GM23338 (cell line): ENCODE measurements around the gene IL23R. TPM values are rescaled to one million over a fixed set of nuclear protein-coding genes. Genes with fewer than 3 reads are reported as not detected.

Source experiments
- ATAC-seq: fragments of 200-7000 bp; cut with Tn5 transposase; 3 replicates; pipeline ENCODE4 v1.9.1; 2020
- DNase-seq: peaks from one replicate; pipeline ENCODE4 v3.0.0-alpha.2; 2015; ENCODE audit warnings: low spot score
- H2AFZ ChIP-seq: fragments of 200-600 bp; sonication (generic); 2 replicates; pipeline ENCODE4 v1.8.0; 2016; ENCODE audit warnings: antibody characterized with exemption, mild to moderate bottlenecking, moderate library complexity
- H3F3A ChIP-seq: fragments of 200-600 bp; sonication (generic); replicated peaks from 2 replicates; pipeline ENCODE4 v1.8.0; 2017; ENCODE audit warnings: antibody characterized with exemption, mixed run types, low read depth
- H3K27ac ChIP-seq: fragments of 200-600 bp; sonication (generic); 2 replicates; pipeline ENCODE4 v1.6.1; 2016; ENCODE audit warnings: low read depth
- H3K27me3 ChIP-seq: fragments of 200-600 bp; sonication (generic); 2 replicates; pipeline ENCODE4 v1.8.0; 2016; ENCODE audit warnings: mild to moderate bottlenecking, mixed run types, moderate library complexity; ENCODE audit not compliant: insufficient read depth
- H3K36me3 ChIP-seq: fragments of 200-600 bp; sonication (generic); 2 replicates; pipeline ENCODE4 v1.8.0; 2016; ENCODE audit warnings: mild to moderate bottlenecking; ENCODE audit not compliant: insufficient read depth
- H3K4me1 ChIP-seq: fragments of 200-600 bp; sonication (generic); 2 replicates; pipeline ENCODE4 v1.8.0; 2016; ENCODE audit warnings: mild to moderate bottlenecking, moderate library complexity; ENCODE audit not compliant: insufficient read depth
- H3K4me2 ChIP-seq: fragments of 200-600 bp; sonication (generic); 2 replicates; pipeline ENCODE4 v1.7.1; 2017; ENCODE audit warnings: mixed run types
- H3K4me3 ChIP-seq: fragments of 200-600 bp; sonication (generic); 2 replicates; pipeline ENCODE4 v1.6.1; 2016; ENCODE audit warnings: mixed run types
- H3K79me2 ChIP-seq: fragments of 200-600 bp; sonication (generic); replicated peaks from 2 replicates; pipeline ENCODE4 v1.8.0; 2017; ENCODE audit warnings: mild to moderate bottlenecking; ENCODE audit not compliant: insufficient read depth
- H3K9me2 ChIP-seq: fragments of 200-600 bp; sonication (generic); 2 replicates; pipeline ENCODE4 v1.8.0; 2017; ENCODE audit not compliant: insufficient read depth
- H4K20me1 ChIP-seq: fragments of 200-600 bp; sonication (generic); replicated peaks from 2 replicates; pipeline ENCODE4 v1.8.0; 2017; ENCODE audit warnings: mild to moderate bottlenecking; ENCODE audit not compliant: insufficient read depth
- H3K27ac Mint-ChIP-seq: 2 replicates; pipeline ENCODE4 v1.8.0; 2020; ENCODE audit warnings: inconsistent platforms, mild to moderate bottlenecking, moderate library complexity, mixed read lengths
- H3K27me3 Mint-ChIP-seq: 3 replicates; pipeline ENCODE4 v1.8.0; 2022; ENCODE audit warnings: low read depth, mild to moderate bottlenecking, moderate library complexity, mixed read lengths, inconsistent platforms; ENCODE audit not compliant: insufficient read depth, poor library complexity
- H3K36me3 Mint-ChIP-seq: 3 replicates; pipeline ENCODE4 v1.8.0; 2021; ENCODE audit warnings: low read depth, mild to moderate bottlenecking, inconsistent platforms, moderate library complexity, mixed read lengths
- H3K4me1 Mint-ChIP-seq: 3 replicates; pipeline ENCODE4 v1.8.0; 2020; ENCODE audit warnings: mild to moderate bottlenecking, inconsistent platforms, mixed read lengths
- H3K4me3 Mint-ChIP-seq: 3 replicates; pipeline ENCODE4 v1.8.0; 2021; ENCODE audit warnings: moderate library complexity, mild to moderate bottlenecking, inconsistent platforms, mixed read lengths
- H3K9me3 Mint-ChIP-seq: 3 replicates; pipeline ENCODE4 v1.8.0; 2020; ENCODE audit warnings: moderate library complexity, mild to moderate bottlenecking, inconsistent platforms, mixed read lengths
- CREB1 ChIP-seq: fragments of 250-450 bp; sonication (Bioruptor Pico); IDR thresholded peaks from 2 replicates; pipeline ENCODE4 v1.5.0; 2020; ENCODE audit warnings: low read depth, mild to moderate bottlenecking, moderate library complexity
- CTCF ChIP-seq, 2 experiments: fragments of 200-600 bp in 1 of 2; sonication (generic) in 1 of 2; conservative IDR thresholded peaks; 2 replicates each; pipeline versions ENCODE4 v1.5.1 to v1.6.1; 2016 to 2017; ENCODE audit warnings: antibody characterized with exemption in 2 of 2, low read depth in 2 of 2, mild to moderate bottlenecking in 2 of 2, moderate library complexity in 1 of 2
- POLR2AphosphoS5 ChIP-seq: IDR thresholded peaks from 2 replicates; pipeline ENCODE4 v1.6.1; 2016; ENCODE audit warnings: antibody characterized with exemption, low read depth
- ZNF331 ChIP-seq: fragments of 250-450 bp; sonication (Bioruptor Pico); IDR thresholded peaks from 2 replicates; pipeline ENCODE4 v1.5.0; 2020; ENCODE audit warnings: low read depth, mild to moderate bottlenecking, moderate library complexity
- polyA plus RNA-seq: library from polyadenylated mRNA; unstranded; fragments of >200 nt; fragmentation: Nextera tagmentation; extraction: Ambion mirVana; gene quantifications from 2 replicates; pipeline ENCODE4 v1.2.1, GENCODE V29; 2016
- total RNA-seq: library from RNA; depleted of rRNA; stranded (reverse); fragments of >200 nt; shearing (Covaris generic); gene quantifications from 2 replicates; pipeline ENCODE4 v1.2.3, GENCODE V29; 2014
- TF ChIP-seq, protein P1 (sequence below): fragments of 250-450 bp; sonication (Bioruptor Pico); IDR thresholded peaks from 2 replicates; pipeline ENCODE4 v1.5.0; 2020; ENCODE audit warnings: mild to moderate bottlenecking, moderate library complexity

Gene IL23R
- total and polyA plus RNA-seq, 2 experiments from 2014 or later = not detected

GRCh38 chr1:67148516-67149178 lies 17.6 kb upstream of the IL23R start:
- Histone ChIP-seq H3K36me3 (no peaks in the 10 kb centered on the region), H3K79me2 (no peaks in the 10 kb centered on the region), H2AFZ (peak overlapping the region; percentile 2; the same call in 1 of the 2 replicates), H3K4me3 (no peak overlapping the region), H3K27ac (no peak overlapping the region), H3K27me3 (no peaks in the 10 kb centered on the region), H4K20me1 (no peaks in the 10 kb centered on the region), H3K4me1 (no peaks in the 10 kb centered on the region), H3K9me2 (0 out of 2 replicates have a peak, but pooled peaks cover 6% of the 10 kb centered on the region), H3F3A (no peaks in the 10 kb centered on the region), H3K4me2 (no peak overlapping the region)
- peaks cover 2% of the 10 kb centered on the region for H3K27me3 Mint-ChIP-seq
- no peak overlapping the region for H3K4me3 Mint-ChIP-seq
- peak; percentile 48 for ATAC-seq
- TF ChIP-seq ZNF331 = no peak
- no peak for TF ChIP-seq POLR2AphosphoS5
- TF ChIP-seq CREB1 (CRISPR knock-in tag) = no peak
- TF ChIP-seq, protein P1, sequence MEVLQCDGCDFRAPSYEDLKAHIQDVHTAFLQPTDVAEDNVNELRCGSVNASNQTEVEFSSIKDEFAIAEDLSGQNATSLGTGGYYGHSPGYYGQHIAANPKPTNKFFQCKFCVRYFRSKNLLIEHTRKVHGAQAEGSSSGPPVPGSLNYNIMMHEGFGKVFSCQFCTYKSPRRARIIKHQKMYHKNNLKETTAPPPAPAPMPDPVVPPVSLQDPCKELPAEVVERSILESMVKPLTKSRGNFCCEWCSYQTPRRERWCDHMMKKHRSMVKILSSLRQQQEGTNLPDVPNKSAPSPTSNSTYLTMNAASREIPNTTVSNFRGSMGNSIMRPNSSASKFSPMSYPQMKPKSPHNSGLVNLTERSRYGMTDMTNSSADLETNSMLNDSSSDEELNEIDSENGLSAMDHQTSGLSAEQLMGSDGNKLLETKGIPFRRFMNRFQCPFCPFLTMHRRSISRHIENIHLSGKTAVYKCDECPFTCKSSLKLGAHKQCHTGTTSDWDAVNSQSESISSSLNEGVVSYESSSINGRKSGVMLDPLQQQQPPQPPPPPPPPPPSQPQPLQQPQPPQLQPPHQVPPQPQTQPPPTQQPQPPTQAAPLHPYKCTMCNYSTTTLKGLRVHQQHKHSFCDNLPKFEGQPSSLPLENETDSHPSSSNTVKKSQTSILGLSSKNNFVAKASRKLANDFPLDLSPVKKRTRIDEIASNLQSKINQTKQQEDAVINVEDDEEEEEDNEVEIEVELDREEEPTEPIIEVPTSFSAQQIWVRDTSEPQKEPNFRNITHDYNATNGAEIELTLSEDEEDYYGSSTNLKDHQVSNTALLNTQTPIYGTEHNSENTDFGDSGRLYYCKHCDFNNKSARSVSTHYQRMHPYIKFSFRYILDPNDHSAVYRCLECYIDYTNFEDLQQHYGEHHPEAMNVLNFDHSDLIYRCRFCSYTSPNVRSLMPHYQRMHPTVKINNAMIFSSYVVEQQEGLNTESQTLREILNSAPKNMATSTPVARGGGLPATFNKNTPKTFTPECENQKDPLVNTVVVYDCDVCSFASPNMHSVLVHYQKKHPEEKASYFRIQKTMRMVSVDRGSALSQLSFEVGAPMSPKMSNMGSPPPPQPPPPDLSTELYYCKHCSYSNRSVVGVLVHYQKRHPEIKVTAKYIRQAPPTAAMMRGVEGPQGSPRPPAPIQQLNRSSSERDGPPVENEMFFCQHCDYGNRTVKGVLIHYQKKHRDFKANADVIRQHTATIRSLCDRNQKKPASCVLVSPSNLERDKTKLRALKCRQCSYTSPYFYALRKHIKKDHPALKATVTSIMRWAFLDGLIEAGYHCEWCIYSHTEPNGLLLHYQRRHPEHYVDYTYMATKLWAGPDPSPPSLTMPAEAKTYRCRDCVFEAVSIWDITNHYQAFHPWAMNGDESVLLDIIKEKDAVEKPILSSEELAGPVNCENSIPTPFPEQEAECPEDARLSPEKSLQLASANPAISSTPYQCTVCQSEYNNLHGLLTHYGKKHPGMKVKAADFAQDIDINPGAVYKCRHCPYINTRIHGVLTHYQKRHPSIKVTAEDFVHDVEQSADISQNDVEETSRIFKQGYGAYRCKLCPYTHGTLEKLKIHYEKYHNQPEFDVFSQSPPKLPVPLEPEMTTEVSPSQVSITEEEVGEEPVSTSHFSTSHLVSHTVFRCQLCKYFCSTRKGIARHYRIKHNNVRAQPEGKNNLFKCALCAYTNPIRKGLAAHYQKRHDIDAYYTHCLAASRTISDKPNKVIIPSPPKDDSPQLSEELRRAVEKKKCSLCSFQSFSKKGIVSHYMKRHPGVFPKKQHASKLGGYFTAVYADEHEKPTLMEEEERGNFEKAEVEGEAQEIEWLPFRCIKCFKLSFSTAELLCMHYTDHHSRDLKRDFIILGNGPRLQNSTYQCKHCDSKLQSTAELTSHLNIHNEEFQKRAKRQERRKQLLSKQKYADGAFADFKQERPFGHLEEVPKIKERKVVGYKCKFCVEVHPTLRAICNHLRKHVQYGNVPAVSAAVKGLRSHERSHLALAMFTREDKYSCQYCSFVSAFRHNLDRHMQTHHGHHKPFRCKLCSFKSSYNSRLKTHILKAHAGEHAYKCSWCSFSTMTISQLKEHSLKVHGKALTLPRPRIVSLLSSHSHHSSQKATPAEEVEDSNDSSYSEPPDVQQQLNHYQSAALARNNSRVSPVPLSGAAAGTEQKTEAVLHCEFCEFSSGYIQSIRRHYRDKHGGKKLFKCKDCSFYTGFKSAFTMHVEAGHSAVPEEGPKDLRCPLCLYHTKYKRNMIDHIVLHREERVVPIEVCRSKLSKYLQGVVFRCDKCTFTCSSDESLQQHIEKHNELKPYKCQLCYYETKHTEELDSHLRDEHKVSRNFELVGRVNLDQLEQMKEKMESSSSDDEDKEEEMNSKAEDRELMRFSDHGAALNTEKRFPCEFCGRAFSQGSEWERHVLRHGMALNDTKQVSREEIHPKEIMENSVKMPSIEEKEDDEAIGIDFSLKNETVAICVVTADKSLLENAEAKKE (CRISPR knock-in tag) = no peak
- TF ChIP-seq CTCF (conservative IDR thresholded peaks at IDR 0.05; ENCODE audit: low read depth in 2 of 2) = no peak
- no peak for DNase-seq
- peaks cover 5% of the 10 kb centered on the region; the same call in 2 of the 3 replicates for H3K4me1 Mint-ChIP-seq
- H3K27ac Mint-ChIP-seq = no peak overlapping the region
- no peaks in the 10 kb centered on the region for H3K36me3 Mint-ChIP-seq
- H3K9me3 Mint-ChIP-seq = no peaks in the 10 kb centered on the region; the same call in 2 of the 3 replicates
